HepG2 (cell line): ENCODE results near the gene MFSD6. TPM values are rescaled to one million over a fixed set of nuclear protein-coding genes. Genes with fewer than 3 reads are reported as not detected.

Source experiments
- ATAC-seq: fragments of 200-7000 bp; cut with Tn5 transposase; 3 replicates; pipeline ENCODE4 v1.9.1; 2020; ENCODE audit warnings: mild to moderate bottlenecking, moderate library complexity
- BruUV-seq: library from RNA; stranded (reverse); fragments of 400-500 nt; replicated peaks from 2 replicates; lab custom pipeline; 2021; lab: Mats Ljungman, UMichigan
- CTCF ChIA-PET: fragments of 300-600 bp; formaldehyde crosslinking; extraction: SDS; loops from one replicate; lab custom pipeline; 2021; ENCODE audit warnings: low total read pairs, inconsistent platforms, low intra/inter-chr PET ratio; lab: Yijun Ruan, JAX
- POLR2A ChIA-PET: fragments of 350-600 bp; sonication (Branson Sonifier 250); formaldehyde crosslinking; loops from one replicate; lab custom pipeline; 2020; ENCODE audit warnings: antibody characterized with exemption, inconsistent platforms; lab: Yijun Ruan, JAX
- DNase-seq: peaks from one replicate; pipeline ENCODE4 v3.0.0-alpha.2; 2015; ENCODE audit warnings: low spot score
- FAIRE-seq: peaks from 3 replicates; lab custom pipeline; 2011; peaks lifted over from hg19 to GRCh38; lab: Jason Lieb, UNC
- H2AFZ ChIP-seq: one replicate; pipeline ENCODE4 v1.6.1; 2011; ENCODE audit warnings: low read length, inconsistent platforms
- H3K27ac ChIP-seq: fragments of 300-600 bp; 3 replicates; pipeline ENCODE4 v1.8.0; 2011; ENCODE audit warnings: mixed run types, mild to moderate bottlenecking, mixed read lengths, low read length, inconsistent platforms; ENCODE audit not compliant: insufficient read depth; ENCODE audit errors: extremely low read length
- H3K27me3 ChIP-seq, 2 experiments: fragments of 200-600 bp in 1 of 2; 2 replicates in 1 of 2; 3 replicates in 1 of 2; pipeline versions ENCODE4 v1.6.0 to v1.8.0; 2011; ENCODE audit warnings: low read length in 2 of 2, mild to moderate bottlenecking in 2 of 2, moderate library complexity in 2 of 2, inconsistent platforms in 1 of 2; ENCODE audit not compliant: insufficient read depth in 2 of 2, control insufficient read depth in 1 of 2
- H3K36me3 ChIP-seq, 2 experiments: fragments of 200-600 bp in 1 of 2; replicated peaks in 1 of 2; 2 replicates in 1 of 2; 3 replicates in 1 of 2; pipeline versions ENCODE4 v1.5.1 to v1.8.0; 2011; ENCODE audit warnings: low read length in 2 of 2, inconsistent platforms in 1 of 2; ENCODE audit not compliant: insufficient read depth in 2 of 2, control insufficient read depth in 1 of 2
- H3K4me1 ChIP-seq: 2 replicates; pipeline ENCODE4 v1.5.1; 2012; ENCODE audit warnings: low read length, inconsistent platforms; ENCODE audit not compliant: insufficient read depth
- H3K4me2 ChIP-seq: 2 replicates; pipeline ENCODE4 v1.6.0; 2011; ENCODE audit warnings: low read depth, low read length, inconsistent platforms
- H3K4me3 ChIP-seq, 3 experiments: fragments of 200-600 bp in 1 of 3; sonication (generic), shearing (Covaris generic) in 1 of 3; replicated peaks in 1 of 3; 2 replicates each; pipeline ENCODE4 v1.5.1; 2011 to 2016; ENCODE audit warnings: low read length in 3 of 3, inconsistent platforms in 2 of 3, low read depth in 2 of 3, mild to moderate bottlenecking in 2 of 3, control low read depth in 1 of 3, mixed read lengths in 1 of 3; ENCODE audit not compliant: insufficient read depth in 1 of 3
- H3K79me2 ChIP-seq: one replicate; pipeline ENCODE4 v1.6.1; 2011; ENCODE audit warnings: low read length, inconsistent platforms; ENCODE audit not compliant: insufficient read depth
- H3K9ac ChIP-seq: 2 replicates; pipeline ENCODE4 v1.6.0; 2011; ENCODE audit warnings: mild to moderate bottlenecking, low read depth, low read length, inconsistent platforms; ENCODE audit not compliant: insufficient read depth
- H3K9me3 ChIP-seq: 2 replicates; pipeline ENCODE4 v1.5.1; 2012; ENCODE audit warnings: mild to moderate bottlenecking, low read length
- H4K20me1 ChIP-seq: 2 replicates; pipeline ENCODE4 v1.6.0; 2011; ENCODE audit warnings: inconsistent platforms, mild to moderate bottlenecking, low read length, moderate library complexity; ENCODE audit not compliant: insufficient read depth
- CBX1 ChIP-seq: IDR thresholded peaks from one replicate; pipeline ENCODE4 v1.6.1; 2016; ENCODE audit warnings: antibody characterized with exemption, low read depth
- FIP1L1 ChIP-seq: fragments of 200-400 bp; formaldehyde crosslinking; IDR thresholded peaks from 2 replicates; pipeline ENCODE4 v1.6.1; 2018; ENCODE audit warnings: low read depth, mild to moderate bottlenecking, low read length, moderate library complexity, borderline replicate concordance; ENCODE audit not compliant: insufficient read depth
- HNRNPLL ChIP-seq: fragments of 200-400 bp; formaldehyde crosslinking; IDR thresholded peaks from 2 replicates; pipeline ENCODE4 v1.6.1; 2017; ENCODE audit warnings: mild to moderate bottlenecking, low read depth, low read length; ENCODE audit not compliant: poor library complexity, severe bottlenecking
- IRF1 ChIP-seq: sonication (generic); formaldehyde crosslinking; IDR thresholded peaks from 2 replicates; pipeline ENCODE4 v1.4.0; 2020; ENCODE audit warnings: low read depth, mild to moderate bottlenecking, missing genetic modification reagents
- KDM6A ChIP-seq: IDR thresholded peaks from 2 replicates; pipeline ENCODE4 v1.6.1; 2016; ENCODE audit warnings: low read depth
- MAFK ChIP-seq, 2 experiments: IDR thresholded peaks in 1 of 2; conservative IDR thresholded peaks in 1 of 2; 2 replicates each; pipeline ENCODE4 v1.6.1; 2011; ENCODE audit warnings: improper control_type of control experiment in 2 of 2, low read length in 2 of 2
- NCOA1 ChIP-seq: sonication (generic); formaldehyde crosslinking; IDR thresholded peaks from 2 replicates; pipeline ENCODE4 v1.9.0; 2021; ENCODE audit warnings: missing genetic modification reagents
- NFKB2 ChIP-seq: sonication (generic); formaldehyde crosslinking; IDR thresholded peaks from 2 replicates; pipeline ENCODE4 v1.4.0; 2020; ENCODE audit warnings: missing genetic modification reagents, borderline replicate concordance
- PPARG ChIP-seq: conservative IDR thresholded peaks from 2 replicates; pipeline ENCODE4 v1.6.1; 2016; ENCODE audit warnings: missing biosample characterization, missing genetic modification reagents
- RAD51 ChIP-seq: fragments of 450-650 bp; IDR thresholded peaks from 2 replicates; pipeline ENCODE4 v1.6.1; 2016; ENCODE audit warnings: borderline replicate concordance
- ZFY ChIP-seq: sonication (generic); formaldehyde crosslinking; IDR thresholded peaks from 2 replicates; pipeline ENCODE4 v1.4.0; 2020; ENCODE audit warnings: missing genetic modification reagents
- ZNF224 ChIP-seq: sonication (generic); formaldehyde crosslinking; IDR thresholded peaks from 2 replicates; pipeline ENCODE4 v1.5.0; 2020; ENCODE audit warnings: mild to moderate bottlenecking, missing genetic modification reagents
- ZNF282 ChIP-seq: fragments of 450-650 bp; IDR thresholded peaks from 2 replicates; pipeline ENCODE4 v1.6.1; 2018; ENCODE audit not compliant: partially characterized antibody
- ZNF337 ChIP-seq: sonication (generic); formaldehyde crosslinking; IDR thresholded peaks from 2 replicates; pipeline ENCODE4 v1.5.1; 2020; ENCODE audit warnings: missing genetic modification reagents, low read depth, mild to moderate bottlenecking, borderline replicate concordance
- ZNF414 ChIP-seq: sonication (generic); formaldehyde crosslinking; IDR thresholded peaks from 2 replicates; pipeline ENCODE4 v1.5.0; 2020; ENCODE audit warnings: missing genetic modification reagents
- ZNF570 ChIP-seq: sonication (generic); formaldehyde crosslinking; IDR thresholded peaks from 2 replicates; pipeline ENCODE4 v1.4.0; 2020; ENCODE audit warnings: mild to moderate bottlenecking, missing genetic modification reagents, borderline replicate concordance
- ZNF576 ChIP-seq: sonication (generic); formaldehyde crosslinking; IDR thresholded peaks from 2 replicates; pipeline ENCODE4 v1.4.0; 2020; ENCODE audit warnings: mild to moderate bottlenecking, missing genetic modification reagents
- ZNF788 ChIP-seq: sonication (generic); formaldehyde crosslinking; IDR thresholded peaks from 2 replicates; pipeline ENCODE4 v1.5.0; 2020; ENCODE audit warnings: mild to moderate bottlenecking, missing genetic modification reagents, borderline replicate concordance
- ZNF878 ChIP-seq: sonication (generic); formaldehyde crosslinking; IDR thresholded peaks from 2 replicates; pipeline ENCODE4 v1.8.1; 2023; ENCODE audit warnings: mild to moderate bottlenecking, missing genetic modification reagents, moderate library complexity
- ZSCAN5A ChIP-seq: sonication (generic); formaldehyde crosslinking; IDR thresholded peaks from 2 replicates; pipeline ENCODE4 v1.8.0; 2022; ENCODE audit warnings: mild to moderate bottlenecking, missing genetic modification reagents, borderline replicate concordance
- WGBS: methylation state at CpG from one replicate; pipeline ENCODE4 v1.1.6; 2017; ENCODE audit warnings: low lambda C conversion rate; 5-methylcytosine and 5-hydroxymethylcytosine counted together
- in situ Hi-C: cut with HindIII; loops from 2 replicates; pipeline ENCODE4 v1.10.0; 2017; ENCODE audit warnings: low pct_unique_long_range_greater_than_20kb; ENCODE audit not compliant: extremely low pct_ligation_motif_present
- intact Hi-C: fragments of 100-400 bp; cut with micrococcal nuclease; formaldehyde crosslinking; loops from one replicate; pipeline ENCODE4 v1.10.0; 2022; ENCODE audit not compliant: unreplicated experiment
- polyA plus RNA-seq, 8 experiments: library from polyadenylated mRNA; depleted of rRNA in 3 of 8; stranded (reverse) in 7 of 8; unstranded in 1 of 8; fragments of >200 nt; fragmentation: Illumina TruSeq in 4 of 8; extraction: Trizol in 4 of 8; gene quantifications; 2 replicates each; pipeline versions ENCODE4 v1.2.1 to v1.2.3, GENCODE V29; 2011 to 2016; ENCODE audit warnings: low read depth in 4 of 8, missing spikeins in 1 of 8, mixed read lengths in 1 of 8; ENCODE audit not compliant: insufficient read depth in 1 of 8
- total RNA-seq, 5 experiments: library from RNA; depleted of rRNA; stranded (reverse); fragments of >200 nt; fragmentation: Illumina TruSeq; extraction: Trizol; gene quantifications; 2 replicates each; pipeline ENCODE4 v1.2.3, GENCODE V29; 2016; ENCODE audit warnings: low read depth in 1 of 5

The MFSD6 gene
- total and polyA plus RNA-seq, 2 of the 13 experiments (the other 11 are each of a cell fraction or from before 2014, with no cell fraction given): 0.92 to 1.4 TPM

GRCh38 chr2:190459881-190460280 is 51.7 kb downstream of the MFSD6 start (continued):
- TF ChIP-seq ZNF576 (no peak), MAFK (conservative IDR thresholded peaks at IDR 0.05 in 1 of 2, IDR thresholded peaks at IDR 0.05 in 1 of 2; ENCODE audit: low read length in 2 of 2) (no peak), ZNF878 (CRISPR knock-in tag) (no peak), CBX1 (no peak), ZNF282 (no peak), ZNF788 (CRISPR knock-in tag) (no peak), NCOA1 (no peak), IRF1 (no peak), ZFY (CRISPR knock-in tag) (no peak), ZNF414 (no peak), HNRNPLL (no peak)

GRCh38 chr2:190460487-190460886 is 52.3 kb downstream of the MFSD6 start:
- H3K9ac ChIP-seq: no peak overlapping the region
- DNase-seq: no peak
- no peak overlapping the region for H2AFZ ChIP-seq
- FAIRE-seq: no peak
- ChIA-PET POLR2A (no interaction called here), CTCF (no interaction called here)
- in situ Hi-C loops: no loop called here
- no peaks in the 10 kb centered on the region for H3K27me3 ChIP-seq
- H3K27ac ChIP-seq: no peak overlapping the region
- ATAC-seq: no peak
- 49% methylated on average over 5 of the region's 5 CpGs for WGBS
- H3K79me2 ChIP-seq: no peaks in the 10 kb centered on the region
- H3K4me2 ChIP-seq: no peak overlapping the region
- H3K4me1 ChIP-seq: no peaks in the 10 kb centered on the region
- no peaks in the 10 kb centered on the region for H3K36me3 ChIP-seq
- no peaks in the 10 kb centered on the region for H3K9me3 ChIP-seq
- no TSS peak for BruUV-seq
- intact Hi-C loops: no loop called here
- no peak overlapping the region for H3K4me3 ChIP-seq
- no peaks in the 10 kb centered on the region for H4K20me1 ChIP-seq
- TF ChIP-seq ZNF337 (CRISPR knock-in tag): no peak
- TF ChIP-seq ZNF570 (CRISPR knock-in tag): no peak
- no peak for TF ChIP-seq RAD51
- TF ChIP-seq FIP1L1: no peak
- no peak for TF ChIP-seq PPARG (CRISPR knock-in tag)
- no peak for TF ChIP-seq KDM6A (CRISPR knock-in tag)
- TF ChIP-seq ZSCAN5A: no peak
- TF ChIP-seq ZNF224 (CRISPR knock-in tag): no peak
- no peak for TF ChIP-seq NFKB2 (CRISPR knock-in tag)
